Measurements from ENCODE around the gene ACSF3.

Gene ACSF3

GRCh38 chr16:89093602-89094251 lies at the start of gene ACSF3:
Gene ACSF3, plus strand, starts transcription at chr16:89093852. Its CDS starts 6,830 bp downstream, at chr16:89100682.
- H3K4me3 ChIP-seq (ENCODE audit: low read length), result peak within 1 kb of the TSS; percentile 66
- peaks cover 19% of the 10 kb centered on the region for H3K4me1 ChIP-seq (ENCODE audit: insufficient read depth, low read length)
- no peaks in the 10 kb centered on the region for H3K9me3 ChIP-seq (ENCODE audit: low read length)
- peak within 1 kb of the TSS; percentile 42 for H2AFZ ChIP-seq (ENCODE audit: low read depth, low read length)
- H3K27me3 ChIP-seq (ENCODE audit: insufficient read depth, low read length), result peaks cover 20% of the 10 kb centered on the region
- H3K36me3 ChIP-seq (ENCODE audit: insufficient read depth, low read length), result no peaks in the 10 kb centered on the region

- Histone ChIP-seq H3K4me1 (ENCODE audit: insufficient read depth, low read length) (peaks cover 13% of the 10 kb centered on the region), H3K4me3 (ENCODE audit: low read length) (no peak overlapping the region), H3K9me3 (ENCODE audit: low read length) (no peaks in the 10 kb centered on the region), H3K27me3 (ENCODE audit: insufficient read depth, low read length) (peaks cover 12% of the 10 kb centered on the region), H2AFZ (ENCODE audit: low read depth, low read length) (no peak overlapping the region), H3K36me3 (ENCODE audit: insufficient read depth, low read length) (no peaks in the 10 kb centered on the region)
Observed at GRCh38 chr16:89044418-89045180, 49.1 kb upstream of the ACSF3 start.

GRCh38 chr16:89045181-89045815 lies 48.4 kb upstream of the ACSF3 start:
- Histone ChIP-seq H2AFZ (ENCODE audit: low read depth, low read length) (no peak overlapping the region), H3K27me3 (ENCODE audit: insufficient read depth, low read length) (peaks cover 11% of the 10 kb centered on the region), H3K4me1 (ENCODE audit: insufficient read depth, low read length) (peaks cover 18% of the 10 kb centered on the region), H3K9me3 (ENCODE audit: low read length) (no peaks in the 10 kb centered on the region), H3K4me3 (ENCODE audit: low read length) (no peak overlapping the region), H3K36me3 (ENCODE audit: insufficient read depth, low read length) (no peaks in the 10 kb centered on the region)

- H3K4me1 ChIP-seq (ENCODE audit: insufficient read depth, low read length), result peaks cover 18% of the 10 kb centered on the region
- no peak overlapping the region for H2AFZ ChIP-seq (ENCODE audit: low read depth, low read length)
- H3K4me3 ChIP-seq (ENCODE audit: low read length), result no peak overlapping the region
- H3K9me3 ChIP-seq (ENCODE audit: low read length), result no peaks in the 10 kb centered on the region
- peaks cover 8% of the 10 kb centered on the region for H3K27me3 ChIP-seq (ENCODE audit: insufficient read depth, low read length)
- H3K36me3 ChIP-seq (ENCODE audit: insufficient read depth, low read length), result no peaks in the 10 kb centered on the region
Observed at GRCh38 chr16:89045881-89046280, 47.8 kb upstream of the ACSF3 start.

GRCh38 chr16:89046491-89046890 lies 47.2 kb upstream of the ACSF3 start:
- Histone ChIP-seq H3K36me3 (ENCODE audit: insufficient read depth, low read length) (no peaks in the 10 kb centered on the region), H3K4me3 (ENCODE audit: low read length) (no peak overlapping the region), H2AFZ (ENCODE audit: low read depth, low read length) (no peak overlapping the region), H3K9me3 (ENCODE audit: low read length) (no peaks in the 10 kb centered on the region), H3K4me1 (ENCODE audit: insufficient read depth, low read length) (peaks cover 18% of the 10 kb centered on the region), H3K27me3 (ENCODE audit: insufficient read depth, low read length) (peaks cover 3% of the 10 kb centered on the region)

- Histone ChIP-seq H3K36me3 (ENCODE audit: insufficient read depth, low read length) (no peaks in the 10 kb centered on the region), H3K27me3 (ENCODE audit: insufficient read depth, low read length) (peaks cover 2% of the 10 kb centered on the region), H3K4me3 (ENCODE audit: low read length) (no peak overlapping the region), H2AFZ (ENCODE audit: low read depth, low read length) (no peak overlapping the region), H3K9me3 (ENCODE audit: low read length) (no peaks in the 10 kb centered on the region), H3K4me1 (ENCODE audit: insufficient read depth, low read length) (peaks cover 18% of the 10 kb centered on the region)
Observed at GRCh38 chr16:89047331-89048089, 46.1 kb upstream of the ACSF3 start.

GRCh38 chr16:89048090-89048725 lies 45.4 kb upstream of the ACSF3 start:
- Histone ChIP-seq H3K4me3 (ENCODE audit: low read length) (no peak overlapping the region), H3K27me3 (ENCODE audit: insufficient read depth, low read length) (peaks cover 5% of the 10 kb centered on the region), H2AFZ (ENCODE audit: low read depth, low read length) (no peak overlapping the region), H3K9me3 (ENCODE audit: low read length) (no peaks in the 10 kb centered on the region), H3K36me3 (ENCODE audit: insufficient read depth, low read length) (no peaks in the 10 kb centered on the region), H3K4me1 (ENCODE audit: insufficient read depth, low read length) (peaks cover 18% of the 10 kb centered on the region)

- H3K4me3 ChIP-seq (ENCODE audit: low read length), result no peak overlapping the region
- H2AFZ ChIP-seq (ENCODE audit: low read depth, low read length), result no peak overlapping the region
- no peaks in the 10 kb centered on the region for H3K36me3 ChIP-seq (ENCODE audit: insufficient read depth, low read length)
- H3K9me3 ChIP-seq (ENCODE audit: low read length), result no peaks in the 10 kb centered on the region
- H3K4me1 ChIP-seq (ENCODE audit: insufficient read depth, low read length), result peaks cover 18% of the 10 kb centered on the region
- peaks cover 9% of the 10 kb centered on the region for H3K27me3 ChIP-seq (ENCODE audit: insufficient read depth, low read length)
Observed at GRCh38 chr16:89048871-89049422, 44.7 kb upstream of the ACSF3 start.

GRCh38 chr16:89049484-89050118 lies 44.1 kb upstream of the ACSF3 start:
- peaks cover 14% of the 10 kb centered on the region for H3K27me3 ChIP-seq (ENCODE audit: insufficient read depth, low read length)
- H3K9me3 ChIP-seq (ENCODE audit: low read length), result no peaks in the 10 kb centered on the region
- H3K4me1 ChIP-seq (ENCODE audit: insufficient read depth, low read length), result peaks cover 18% of the 10 kb centered on the region
- H2AFZ ChIP-seq (ENCODE audit: low read depth, low read length), result no peak overlapping the region
- no peaks in the 10 kb centered on the region for H3K36me3 ChIP-seq (ENCODE audit: insufficient read depth, low read length)
- no peak overlapping the region for H3K4me3 ChIP-seq (ENCODE audit: low read length)

GRCh38 chr16:89050119-89050867 lies 43.4 kb upstream of the ACSF3 start:
- no peaks in the 10 kb centered on the region for H3K36me3 ChIP-seq (ENCODE audit: insufficient read depth, low read length)
- H3K4me3 ChIP-seq (ENCODE audit: low read length), result no peak overlapping the region

GRCh38 chr16:89050868-89051311 lies 42.8 kb upstream of the ACSF3 start:
- Histone ChIP-seq H3K4me1 (ENCODE audit: insufficient read depth, low read length) (peaks cover 18% of the 10 kb centered on the region), H3K9me3 (ENCODE audit: low read length) (no peaks in the 10 kb centered on the region), H3K27me3 (ENCODE audit: insufficient read depth, low read length) (peaks cover 19% of the 10 kb centered on the region), H3K4me3 (ENCODE audit: low read length) (no peak overlapping the region), H2AFZ (ENCODE audit: low read depth, low read length) (no peak overlapping the region), H3K36me3 (ENCODE audit: insufficient read depth, low read length) (no peaks in the 10 kb centered on the region)

More at GRCh38 chr16:89050119-89050867, 43.4 kb upstream of the ACSF3 start:
- Histone ChIP-seq H3K9me3 (ENCODE audit: low read length) (no peaks in the 10 kb centered on the region), H3K27me3 (ENCODE audit: insufficient read depth, low read length) (peaks cover 19% of the 10 kb centered on the region), H2AFZ (ENCODE audit: low read depth, low read length) (no peak overlapping the region), H3K4me1 (ENCODE audit: insufficient read depth, low read length) (peaks cover 18% of the 10 kb centered on the region)

Measured in neuron (in vitro differentiated cells).